HG03469 (cell line): ENCODE data around the gene UBR4.

ENCODE experiments used
- ATAC-seq: cut with Tn5 transposase; IDR thresholded peaks from one replicate; pipeline ENCODE4 v1.9.1; 2021; ENCODE audit warnings: mild to moderate bottlenecking, moderate library complexity, moderate number of reproducible peaks; ENCODE audit not compliant: unreplicated experiment

Gene UBR4

GRCh38 chr1:19074361-19074901 lies 135.6 kb downstream of the UBR4 start:
- ATAC-seq, result no peak

DNA sequence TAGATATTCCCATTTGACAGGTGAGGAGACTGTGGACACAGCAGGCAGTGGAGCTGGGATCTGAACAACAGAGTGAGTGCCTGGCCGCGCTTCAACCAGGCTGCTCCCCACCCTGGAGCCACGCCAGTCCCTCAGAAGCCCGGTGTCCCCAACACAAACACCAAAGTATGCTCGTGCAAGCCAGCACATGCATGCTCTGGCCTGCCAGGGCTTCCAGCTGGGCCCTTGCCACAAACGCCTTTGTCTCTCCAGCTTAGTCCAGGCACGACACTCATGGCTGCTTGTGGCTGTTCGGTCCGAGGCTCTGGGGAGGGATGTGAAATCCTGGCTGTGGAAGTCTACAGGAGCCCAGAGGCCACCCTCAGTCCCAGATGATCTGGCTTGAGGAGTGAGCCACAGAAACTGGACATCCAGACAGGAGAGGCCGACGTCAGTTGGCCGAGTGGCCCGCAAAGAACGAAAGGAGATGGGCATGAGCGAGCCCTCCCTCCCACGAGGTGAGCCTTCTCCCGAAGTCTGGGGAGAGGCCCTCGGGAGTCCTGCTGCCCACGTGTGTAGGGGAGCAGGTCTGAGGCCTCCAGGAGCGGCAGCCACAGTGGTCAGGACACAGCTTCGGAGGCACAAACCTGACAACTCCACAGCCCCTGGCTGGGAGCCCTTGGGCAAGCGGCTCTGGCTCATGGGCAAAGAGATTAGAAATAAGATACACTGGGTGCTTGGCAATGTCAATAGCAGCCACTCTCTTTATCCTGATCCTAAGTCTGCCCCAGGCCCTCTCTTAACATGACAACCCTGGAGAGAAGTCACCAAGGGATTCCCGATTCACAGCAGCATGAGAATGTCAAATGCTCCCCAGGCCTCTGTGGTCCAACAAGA lies 136.5 kb downstream of the UBR4 start:
- no peak for ATAC-seq

GRCh38 chr1:19072285-19072981 lies 137.6 kb downstream of the UBR4 start:
- no peak for ATAC-seq

DNA sequence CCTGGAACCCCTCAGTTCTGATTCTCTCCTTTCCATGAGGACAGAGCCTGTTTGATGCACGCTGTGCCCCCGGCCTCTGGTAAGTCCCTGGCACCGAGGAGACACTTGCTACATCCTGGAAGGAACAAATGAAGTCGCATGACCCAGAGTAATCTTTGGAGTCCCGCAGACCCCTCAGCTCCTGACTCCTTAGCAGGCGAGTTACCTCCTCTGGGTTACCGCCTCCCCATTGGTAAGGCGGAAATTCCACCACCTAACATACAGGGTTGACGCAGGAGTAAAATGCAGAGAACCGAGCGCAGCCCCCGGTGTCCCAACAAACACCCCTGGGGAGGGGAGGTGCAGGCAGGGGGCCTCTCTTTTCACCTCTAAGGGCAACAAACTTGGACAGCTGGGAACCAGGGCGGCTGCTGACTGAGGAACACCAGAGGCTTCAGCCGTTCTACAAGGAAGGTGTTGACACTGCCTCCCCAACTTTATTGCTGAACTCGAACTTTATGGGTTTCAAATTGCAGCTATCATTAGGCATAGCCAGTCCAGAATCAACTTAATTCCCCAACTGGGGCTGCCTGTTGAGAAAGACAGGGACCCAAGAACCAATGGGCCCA lies 138.3 kb downstream of the UBR4 start:
- ATAC-seq, result no peak

DNA sequence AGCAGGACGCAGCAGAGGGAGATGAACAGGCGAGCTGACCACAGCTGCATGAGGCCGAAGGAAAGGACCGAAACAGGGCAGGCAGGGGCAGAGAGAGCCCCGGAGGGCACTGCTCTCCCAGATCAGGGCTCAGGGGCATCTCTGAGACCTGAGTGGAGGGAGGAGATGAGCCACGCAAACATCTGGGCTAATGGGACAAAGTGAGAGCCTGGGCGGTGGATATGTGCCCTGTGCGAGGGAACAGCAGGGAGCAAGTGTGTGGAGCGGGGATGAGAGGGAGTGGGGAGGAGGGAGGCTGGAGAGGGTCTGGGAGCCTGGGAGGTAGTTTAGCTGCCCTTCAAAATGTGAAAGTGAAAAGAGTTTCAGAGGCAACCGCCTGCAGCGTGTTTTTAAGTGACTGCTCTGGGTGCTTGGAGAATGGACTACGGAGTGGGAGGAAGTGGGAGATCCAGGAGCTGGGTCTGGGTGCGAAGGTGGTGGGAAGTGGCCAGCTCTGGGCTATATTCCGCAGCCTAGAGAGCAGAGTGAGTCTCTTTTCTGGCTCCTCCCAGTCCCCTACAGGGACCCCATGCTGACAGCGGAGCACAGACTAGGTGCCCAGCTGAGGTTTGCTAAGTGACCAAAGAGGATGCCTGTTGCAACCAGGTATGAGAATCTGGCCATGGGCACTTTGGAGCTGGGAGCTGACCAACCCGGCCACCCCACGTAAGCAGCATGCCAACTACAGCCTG lies 139.0 kb downstream of the UBR4 start:
- ATAC-seq, result no peak

DNA sequence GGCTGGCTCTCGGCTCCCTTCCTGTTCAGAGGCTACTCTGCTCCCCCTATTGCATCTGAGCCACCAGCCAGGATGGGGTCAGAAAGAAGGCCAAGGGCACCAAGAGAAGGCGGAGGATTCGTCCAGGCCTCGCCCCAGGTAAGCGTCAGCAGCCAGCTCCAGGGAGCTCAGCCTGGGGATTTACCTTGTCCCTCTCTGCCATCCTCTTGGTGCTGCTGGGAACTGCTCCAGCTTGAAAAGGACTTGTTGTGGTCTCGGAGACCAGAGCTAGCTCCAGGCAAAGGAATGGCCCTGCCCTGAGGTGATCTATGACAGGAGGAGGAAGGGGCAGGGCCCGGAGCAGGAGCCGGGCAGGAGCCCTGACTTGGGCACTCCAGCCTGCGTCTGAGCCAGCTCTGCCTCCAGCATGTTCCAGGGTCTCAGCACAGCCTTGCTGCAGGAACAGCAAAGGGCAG lies 139.8 kb downstream of the UBR4 start:
- ATAC-seq, result no peak

GRCh38 chr1:19068639-19069276 lies 141.3 kb downstream of the UBR4 start:
- ATAC-seq, result no peak

GRCh38 chr1:19067912-19068638 lies 142.0 kb downstream of the UBR4 start:
- no peak for ATAC-seq

- no peak for ATAC-seq
These were observed 142.7 kb downstream of the UBR4 start for GRCh38 chr1:19067182-19067911.

- no peak for ATAC-seq
These were observed 143.2 kb downstream of the UBR4 start for GRCh38 chr1:19066874-19067181.

GRCh38 chr1:19066248-19066873 lies 143.7 kb downstream of the UBR4 start:
- ATAC-seq, result no peak

DNA sequence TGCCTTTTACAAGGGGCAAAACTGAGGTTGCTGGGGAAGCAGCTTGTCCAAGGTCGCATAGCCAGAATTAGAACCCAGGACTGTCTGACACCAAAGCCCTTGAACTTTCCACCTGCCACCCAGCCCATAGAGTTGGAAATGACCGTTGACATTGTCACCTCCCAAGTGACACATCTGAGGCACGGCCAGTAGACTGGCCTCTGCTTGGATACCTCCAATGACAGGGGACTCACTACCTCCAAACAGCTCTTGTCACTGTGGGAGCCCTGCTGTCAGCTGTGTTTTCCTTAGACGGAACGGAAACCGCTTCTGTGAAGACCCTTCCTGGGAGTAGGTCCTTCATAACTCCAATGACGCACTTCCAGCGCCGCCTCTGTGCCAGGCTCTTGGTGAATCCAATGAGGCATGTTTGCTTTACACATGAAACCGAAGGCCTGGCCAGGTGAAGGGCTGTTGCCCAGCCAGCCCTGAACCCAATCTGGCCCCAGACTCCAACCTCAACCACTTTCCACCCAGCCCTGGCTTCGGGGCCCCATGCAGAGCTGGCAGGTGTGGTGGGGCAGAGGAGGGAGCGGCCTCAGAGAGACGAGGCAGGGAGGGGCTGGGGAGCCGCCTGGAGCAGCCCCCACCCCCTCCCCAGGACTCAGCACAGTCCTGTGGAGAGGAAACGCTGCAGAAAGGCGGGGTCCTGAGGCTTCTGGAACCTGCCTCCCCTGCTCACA lies 144.4 kb downstream of the UBR4 start:
- ATAC-seq, result no peak

DNA sequence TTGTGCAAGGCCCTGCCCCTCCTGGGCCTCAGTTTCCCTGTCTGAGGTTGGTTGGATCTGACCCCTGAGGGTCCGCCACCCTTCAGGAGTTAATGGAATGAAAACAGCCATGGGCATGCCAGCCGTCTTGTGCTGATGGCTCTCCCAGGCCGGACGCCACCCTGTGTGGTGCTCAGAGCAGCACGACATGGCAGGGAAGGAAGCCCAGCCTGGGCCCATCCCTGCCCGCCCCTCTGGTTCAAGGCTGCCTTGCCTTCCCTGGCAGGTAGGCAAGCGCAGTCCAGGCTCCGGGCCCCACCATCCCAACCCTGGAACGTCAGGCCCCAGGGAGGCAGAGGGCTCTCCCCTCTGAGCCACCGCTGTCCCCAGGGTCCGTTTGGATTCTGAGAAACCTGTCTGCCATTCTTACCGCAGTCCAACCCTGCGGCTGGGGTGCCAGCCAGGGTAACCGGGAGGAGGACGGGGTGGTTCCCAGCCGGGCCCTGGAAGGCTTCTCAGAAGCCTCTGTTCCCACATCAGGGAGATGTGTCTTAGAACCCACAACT lies 145.1 kb downstream of the UBR4 start:
- no peak for ATAC-seq

DNA sequence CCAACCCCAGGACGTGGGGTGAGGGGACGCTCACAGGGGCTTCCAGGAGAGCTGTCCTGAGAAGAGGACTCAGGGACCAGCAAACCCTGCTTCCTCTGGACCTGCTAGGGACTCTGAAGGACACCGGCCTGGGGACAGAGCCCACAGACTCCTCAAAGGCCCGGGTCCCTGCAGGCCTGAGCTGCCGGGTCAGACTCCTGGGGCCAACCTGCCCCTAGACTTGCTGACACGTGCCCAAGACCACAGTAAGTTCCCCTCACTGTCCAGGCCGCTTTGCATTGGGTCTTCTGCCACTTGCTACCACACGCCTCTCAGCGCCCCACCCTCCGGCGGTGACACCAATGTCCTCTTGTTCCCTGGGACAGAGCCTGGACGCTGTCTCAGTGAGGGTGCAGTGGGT lies 146.9 kb downstream of the UBR4 start:
- ATAC-seq, result no peak

DNA sequence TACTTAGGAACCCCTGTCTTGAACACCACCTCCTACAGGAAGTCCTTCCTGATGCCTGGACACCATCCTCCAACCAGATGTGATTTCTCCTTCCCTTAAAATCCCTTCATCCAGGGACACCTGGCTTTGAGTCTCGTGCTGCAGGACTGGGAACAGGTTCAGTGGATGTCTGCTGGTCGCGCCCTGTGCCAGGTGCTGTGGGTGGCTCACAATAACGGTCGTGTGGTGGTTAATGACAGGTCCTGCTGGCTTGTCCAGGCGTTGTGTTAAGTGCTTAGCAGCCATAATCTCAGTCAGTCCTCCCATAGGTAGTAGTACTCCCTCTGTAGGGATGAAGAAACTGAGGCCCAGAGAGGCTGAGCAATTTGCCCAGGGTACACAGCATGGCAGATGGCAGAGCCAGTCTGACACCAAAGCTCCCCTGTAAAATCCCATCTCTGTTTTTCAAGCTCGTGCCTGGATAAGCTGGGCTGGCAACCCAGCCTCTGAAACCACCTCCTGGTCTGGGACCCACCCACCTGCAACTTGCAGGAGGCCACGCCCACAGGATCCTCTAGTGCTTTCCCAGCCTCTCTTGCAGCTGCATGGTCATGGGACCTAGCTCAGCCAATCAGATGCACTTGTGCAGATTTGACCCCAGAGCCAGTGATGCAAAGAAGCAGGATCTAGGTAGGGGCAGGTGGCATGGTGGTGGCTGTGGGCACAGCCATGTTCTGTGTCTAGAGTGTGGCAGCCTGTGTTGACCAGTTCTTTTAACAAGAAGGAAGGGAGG lies 147.6 kb downstream of the UBR4 start:
- no peak for ATAC-seq

- ATAC-seq, result no peak
These were observed 148.3 kb downstream of the UBR4 start for GRCh38 chr1:19061798-19062197.

GRCh38 chr1:19061343-19061742 lies 148.7 kb downstream of the UBR4 start:
- ATAC-seq, result no peak
